ENCODE measurements around the gene MAGI1. TPM values are rescaled to one million over a fixed set of nuclear protein-coding genes. Genes with fewer than 3 reads are reported as not detected.

The MAGI1 gene
- polyA plus RNA-seq, 1 of the 3 experiments (the other 2 are of a cell fraction) = 10.3 TPM

- no peak overlapping the region for H2AFZ ChIP-seq (ENCODE audit: low read depth)
- 87% methylated on average over 3 of the region's 3 CpGs for WGBS (ENCODE audit: low lambda C conversion rate)
- no peaks in the 10 kb centered on the region for H3K27me3 ChIP-seq (ENCODE audit: insufficient read depth)
- CTCF ChIA-PET = no interaction called here
- H3K4me1 ChIP-seq (ENCODE audit: control insufficient read depth in 1 of 2, insufficient read depth in 2 of 2, low read depth in 1 of 2, low read length in 1 of 2) = peaks cover 0 to 11% of the 10 kb centered on the region in 2 experiments; a peak in 1 of 4 replicates
- no peaks in the 10 kb centered on the region for H3K36me3 ChIP-seq (replicated peaks in 1 of 2; ENCODE audit: control insufficient read depth in 1 of 2, insufficient read depth in 2 of 2, low read length in 1 of 2)
- H3K79me2 ChIP-seq (ENCODE audit: insufficient read depth) = peaks cover 60% of the 10 kb centered on the region; the same call in 1 of the 2 replicates
- DNase-seq = no peak
- no peak overlapping the region for H3K4me2 ChIP-seq
- no peak overlapping the region for H3K27ac ChIP-seq (ENCODE audit: low read depth in 2 of 2, low read length in 1 of 2)
- no peaks in the 10 kb centered on the region; the same call in 1 of the 2 replicates for H4K20me1 ChIP-seq (ENCODE audit: insufficient read depth)
- H3K9ac ChIP-seq = no peak overlapping the region
- peaks cover 9% of the 10 kb centered on the region for H3F3A ChIP-seq (replicated peaks; ENCODE audit: insufficient read depth)
- H3K4me3 ChIP-seq (ENCODE audit: low read depth in 2 of 2, low read length in 1 of 2) = no peak overlapping the region
- no peaks in the 10 kb centered on the region for H3K9me2 ChIP-seq
- POLR2A ChIA-PET = no interaction called here
- TF ChIP-seq MXI1 (IDR thresholded peaks at IDR 0.05; ENCODE audit: low read depth, low read length) = no peak
- no peak for TF ChIP-seq FOSL2 (IDR thresholded peaks at IDR 0.05; ENCODE audit: borderline replicate concordance, low read depth)
- no peak for TF ChIP-seq MEF2A (IDR thresholded peaks at IDR 0.05; ENCODE audit: borderline replicate concordance, low read depth)
- TF ChIP-seq RAD21 (IDR thresholded peaks at IDR 0.05; ENCODE audit: low read length) = no peak
- no peak for TF ChIP-seq TEAD4 (IDR thresholded peaks at IDR 0.05; ENCODE audit: borderline replicate concordance, insufficient read depth)
- no peak for TF ChIP-seq TCF12 (IDR thresholded peaks at IDR 0.05)
- TF ChIP-seq YY1 (IDR thresholded peaks at IDR 0.05; ENCODE audit: low read depth) = no peak
- no peak for TF ChIP-seq GATA2 (CRISPR knock-in tag; IDR thresholded peaks at IDR 0.05)
- no peak for TF ChIP-seq POLR2AphosphoS5 (IDR thresholded peaks at IDR 0.05; ENCODE audit: low read depth, low read length)
- TF ChIP-seq USF1 (IDR thresholded peaks at IDR 0.05; ENCODE audit: borderline replicate concordance, low read depth) = no peak
- no peak for TF ChIP-seq CHD2 (IDR thresholded peaks at IDR 0.05; ENCODE audit: low read length, partially characterized antibody)
- TF ChIP-seq, protein P1, sequence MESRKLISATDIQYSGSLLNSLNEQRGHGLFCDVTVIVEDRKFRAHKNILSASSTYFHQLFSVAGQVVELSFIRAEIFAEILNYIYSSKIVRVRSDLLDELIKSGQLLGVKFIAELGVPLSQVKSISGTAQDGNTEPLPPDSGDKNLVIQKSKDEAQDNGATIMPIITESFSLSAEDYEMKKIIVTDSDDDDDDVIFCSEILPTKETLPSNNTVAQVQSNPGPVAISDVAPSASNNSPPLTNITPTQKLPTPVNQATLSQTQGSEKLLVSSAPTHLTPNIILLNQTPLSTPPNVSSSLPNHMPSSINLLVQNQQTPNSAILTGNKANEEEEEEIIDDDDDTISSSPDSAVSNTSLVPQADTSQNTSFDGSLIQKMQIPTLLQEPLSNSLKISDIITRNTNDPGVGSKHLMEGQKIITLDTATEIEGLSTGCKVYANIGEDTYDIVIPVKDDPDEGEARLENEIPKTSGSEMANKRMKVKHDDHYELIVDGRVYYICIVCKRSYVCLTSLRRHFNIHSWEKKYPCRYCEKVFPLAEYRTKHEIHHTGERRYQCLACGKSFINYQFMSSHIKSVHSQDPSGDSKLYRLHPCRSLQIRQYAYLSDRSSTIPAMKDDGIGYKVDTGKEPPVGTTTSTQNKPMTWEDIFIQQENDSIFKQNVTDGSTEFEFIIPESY (IDR thresholded peaks at IDR 0.05; ENCODE audit: borderline replicate concordance, low read depth) = no peak
- H3K9me3 ChIP-seq = no peaks in the 10 kb centered on the region
These were observed 113.3 kb downstream of the MAGI1 start for GRCh38 chr3:65925254-65925954.

- Histone ChIP-seq H3K9me2 (no peaks in the 10 kb centered on the region), H3K27ac (ENCODE audit: low read depth in 2 of 2, low read length in 1 of 2) (no peak overlapping the region), H3K9ac (no peak overlapping the region), H3K4me3 (ENCODE audit: low read depth in 2 of 2, low read length in 1 of 2) (no peak overlapping the region), H3K4me2 (no peak overlapping the region), H3K79me2 (ENCODE audit: insufficient read depth) (peaks cover 64% of the 10 kb centered on the region), H2AFZ (ENCODE audit: low read depth) (no peak overlapping the region), H3K9me3 (no peaks in the 10 kb centered on the region), H3K27me3 (ENCODE audit: insufficient read depth) (no peaks in the 10 kb centered on the region), H3K4me1 (ENCODE audit: control insufficient read depth in 1 of 2, insufficient read depth in 2 of 2, low read depth in 1 of 2, low read length in 1 of 2) (peaks cover 0 to 11% of the 10 kb centered on the region in 2 experiments; a peak in 1 of 4 replicates), H3K36me3 (replicated peaks in 1 of 2; ENCODE audit: control insufficient read depth in 1 of 2, insufficient read depth in 2 of 2, low read length in 1 of 2) (no peaks in the 10 kb centered on the region), H3F3A (replicated peaks; ENCODE audit: insufficient read depth) (peaks cover 9% of the 10 kb centered on the region), H4K20me1 (ENCODE audit: insufficient read depth) (no peaks in the 10 kb centered on the region; the same call in 1 of the 2 replicates)
- DNase-seq = no peak
- ChIA-PET POLR2A (no interaction called here), CTCF (no interaction called here)
- 96% methylated on average over 4 of the region's 4 CpGs for WGBS (ENCODE audit: low lambda C conversion rate)
- no peak for TF ChIP-seq RCOR1 (IDR thresholded peaks at IDR 0.05; ENCODE audit: low read length)
- TF ChIP-seq NFIC (IDR thresholded peaks at IDR 0.05; ENCODE audit: borderline replicate concordance) = no peak
- TF ChIP-seq CTCF (IDR thresholded peaks at IDR 0.05) = no peak
- no peak for TF ChIP-seq GABPA (IDR thresholded peaks at IDR 0.05; ENCODE audit: low read depth)
- no peak for TF ChIP-seq SMC3 (IDR thresholded peaks at IDR 0.05; ENCODE audit: low read depth, low read length)
- TF ChIP-seq, protein P2, sequence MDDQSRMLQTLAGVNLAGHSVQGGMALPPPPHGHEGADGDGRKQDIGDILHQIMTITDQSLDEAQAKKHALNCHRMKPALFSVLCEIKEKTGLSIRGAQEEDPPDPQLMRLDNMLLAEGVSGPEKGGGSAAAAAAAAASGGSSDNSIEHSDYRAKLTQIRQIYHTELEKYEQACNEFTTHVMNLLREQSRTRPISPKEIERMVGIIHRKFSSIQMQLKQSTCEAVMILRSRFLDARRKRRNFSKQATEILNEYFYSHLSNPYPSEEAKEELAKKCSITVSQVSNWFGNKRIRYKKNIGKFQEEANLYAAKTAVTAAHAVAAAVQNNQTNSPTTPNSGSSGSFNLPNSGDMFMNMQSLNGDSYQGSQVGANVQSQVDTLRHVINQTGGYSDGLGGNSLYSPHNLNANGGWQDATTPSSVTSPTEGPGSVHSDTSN (IDR thresholded peaks at IDR 0.05) = no peak
- no peak for TF ChIP-seq EP300 (IDR thresholded peaks at IDR 0.05; ENCODE audit: borderline replicate concordance in 1 of 2, low read depth in 1 of 2, low read length in 1 of 2)
- no peak for TF ChIP-seq GATA2 (CRISPR knock-in tag; IDR thresholded peaks at IDR 0.05)
- no peak for TF ChIP-seq YY1 (IDR thresholded peaks at IDR 0.05; ENCODE audit: low read depth)
- no peak for TF ChIP-seq POLR2AphosphoS5 (IDR thresholded peaks at IDR 0.05; ENCODE audit: low read depth, low read length)
- no peak for TF ChIP-seq JUND (IDR thresholded peaks at IDR 0.05)
- TF ChIP-seq MEF2A (IDR thresholded peaks at IDR 0.05; ENCODE audit: borderline replicate concordance, low read depth) = no peak
- TF ChIP-seq TAF1 (IDR thresholded peaks at IDR 0.05; ENCODE audit: borderline replicate concordance, low read depth, low read length) = no peak
- no peak for TF ChIP-seq RFX5 (IDR thresholded peaks at IDR 0.05; ENCODE audit: low read length)
- TF ChIP-seq FOXM1 (IDR thresholded peaks at IDR 0.05; ENCODE audit: low read depth) = no peak
These were observed 114.0 kb downstream of the MAGI1 start for GRCh38 chr3:65924762-65925161.

All from SK-N-SH (cell line).